HCEC 1CT (cell line): ENCODE measurements around the gene ERVFRD-1.
A peak's percentile ranks its signal among the peaks of the same experiment; 100 is the strongest.

Source experiments
- DNase-seq: peaks from one replicate; pipeline ENCODE4 v3.0.0-alpha.2; 2017

ERVFRD-1 gene

DNA sequence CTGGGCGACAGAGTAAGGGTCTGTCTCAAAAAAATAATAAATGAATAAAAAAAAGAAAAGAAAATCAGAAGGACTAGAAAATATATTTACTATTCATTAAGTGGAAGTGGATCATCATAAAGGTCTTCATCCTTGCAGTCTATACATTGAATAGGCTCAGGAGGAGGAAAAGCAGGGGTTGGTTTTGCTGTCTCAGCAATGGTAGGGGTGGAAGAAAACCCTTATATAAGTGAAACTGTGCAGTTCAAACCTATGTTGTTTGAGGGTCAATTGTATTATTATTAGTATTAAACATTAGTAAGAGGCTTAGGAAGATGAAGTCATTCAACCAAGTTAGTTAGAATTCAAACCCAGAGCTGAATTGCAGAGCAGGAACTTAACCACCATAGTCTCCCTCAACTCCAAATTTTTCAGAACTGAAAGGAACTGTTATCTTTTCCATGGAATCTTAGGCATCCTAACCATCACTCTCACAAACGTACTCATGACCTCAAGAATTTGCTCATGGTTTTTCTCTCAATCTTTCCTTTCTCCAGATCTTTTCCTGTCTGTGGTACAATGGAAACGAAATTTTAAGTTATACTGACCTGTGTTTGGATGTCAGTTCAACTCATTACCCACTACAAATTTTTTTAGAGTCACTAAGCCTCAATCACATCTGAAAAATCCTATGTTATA is 25.6 kb downstream of the ERVFRD-1 start:
- DNase-seq: no peak

DNA sequence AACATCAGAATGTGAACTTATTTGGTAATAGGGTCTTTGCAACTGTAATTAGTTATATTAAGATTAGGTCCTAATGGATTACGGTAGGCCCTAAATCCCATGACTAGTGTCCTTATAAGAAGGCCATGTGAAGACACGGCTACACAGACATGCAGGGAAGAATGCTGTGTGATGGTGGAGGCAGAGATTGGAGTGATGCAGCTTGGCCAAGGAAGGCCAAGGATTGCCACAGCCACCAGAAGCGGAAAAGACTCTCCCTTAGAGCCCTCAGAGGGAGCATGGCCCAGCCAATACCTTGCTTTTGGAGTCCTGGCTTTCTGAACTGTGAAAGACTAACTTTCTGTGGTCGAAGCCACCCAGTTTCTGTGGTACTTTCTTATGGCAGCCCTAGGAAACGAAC is 27.6 kb downstream of the ERVFRD-1 start:
- DNase-seq: no peak

DNA sequence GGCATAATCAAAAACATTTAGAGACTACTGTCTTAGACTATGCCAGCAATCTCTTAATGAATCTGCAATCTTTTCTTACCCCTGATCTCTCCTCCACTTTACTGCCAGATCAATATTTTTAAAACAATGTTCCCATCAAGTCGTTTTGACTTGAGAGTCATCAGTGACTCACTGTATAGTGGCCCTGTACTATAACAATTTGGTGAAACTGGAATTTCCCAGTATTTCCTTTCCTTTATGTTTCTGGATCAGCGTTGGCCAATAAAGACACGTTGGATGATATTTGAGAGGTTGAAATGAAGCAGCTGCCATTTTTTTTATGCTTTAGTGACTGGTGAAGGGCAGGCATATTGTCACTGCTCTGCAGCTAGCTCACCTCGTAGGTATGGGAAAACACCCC is 28.0 kb downstream of the ERVFRD-1 start:
- peak; percentile 74 for DNase-seq

DNA sequence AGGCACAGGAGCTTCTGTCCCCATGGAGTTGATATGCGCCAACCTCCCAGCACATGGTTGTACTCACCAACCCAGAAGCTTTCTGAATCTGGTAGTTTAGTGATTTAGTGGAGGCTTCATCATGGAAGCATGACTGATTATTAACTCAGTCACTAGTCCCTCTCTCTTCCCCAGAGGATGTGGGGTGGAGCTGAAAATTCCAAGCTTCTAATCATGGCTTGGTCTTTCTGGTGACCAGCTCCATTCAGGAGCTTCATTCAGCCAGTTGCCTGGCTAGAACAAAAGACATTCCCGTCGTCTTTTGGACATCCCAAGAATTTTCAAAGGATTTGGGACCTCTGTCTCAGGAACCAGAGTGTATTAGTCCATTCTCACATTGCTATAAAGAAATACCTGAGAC is 31.2 kb downstream of the ERVFRD-1 start:
- no peak for DNase-seq

DNA sequence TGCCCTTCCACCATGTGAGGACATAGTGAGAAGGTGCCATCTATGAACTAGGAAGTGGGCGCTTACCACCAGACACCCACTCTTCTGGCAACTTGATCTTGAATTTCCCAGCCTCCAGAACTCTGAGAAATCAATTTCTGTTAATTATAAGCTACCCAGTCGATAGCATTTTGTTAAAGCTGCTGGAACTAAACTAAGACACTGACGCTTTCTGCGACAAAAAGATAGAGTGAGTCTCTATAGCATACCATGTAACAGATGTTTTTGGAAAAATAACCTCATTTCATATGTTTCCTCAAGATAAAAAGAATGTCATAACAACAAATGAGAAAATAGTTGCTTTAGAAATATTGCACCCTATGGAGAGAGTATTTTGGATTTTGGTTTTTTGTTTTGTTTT is 33.3 kb downstream of the ERVFRD-1 start:
- DNase-seq: no peak

DNA sequence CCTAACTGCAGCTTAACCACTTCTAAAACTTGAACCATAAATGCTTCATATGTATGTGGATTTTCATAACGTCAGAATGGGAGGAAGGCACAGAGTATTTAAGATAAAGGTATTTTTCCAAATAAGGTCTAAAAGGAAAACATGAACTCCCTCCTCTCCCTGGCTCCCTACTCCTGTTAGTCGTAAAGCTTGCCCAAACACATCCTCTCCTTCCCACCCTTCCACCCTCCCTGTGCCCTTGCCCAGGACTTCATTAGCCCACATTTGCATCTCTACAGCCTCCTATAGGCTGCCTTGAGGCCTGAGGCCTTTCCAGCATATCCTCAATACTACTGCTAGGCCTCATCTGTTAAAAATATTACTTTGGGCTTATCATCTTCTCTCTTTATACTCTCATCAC is 35.0 kb downstream of the ERVFRD-1 start:
- DNase-seq: no peak

DNA sequence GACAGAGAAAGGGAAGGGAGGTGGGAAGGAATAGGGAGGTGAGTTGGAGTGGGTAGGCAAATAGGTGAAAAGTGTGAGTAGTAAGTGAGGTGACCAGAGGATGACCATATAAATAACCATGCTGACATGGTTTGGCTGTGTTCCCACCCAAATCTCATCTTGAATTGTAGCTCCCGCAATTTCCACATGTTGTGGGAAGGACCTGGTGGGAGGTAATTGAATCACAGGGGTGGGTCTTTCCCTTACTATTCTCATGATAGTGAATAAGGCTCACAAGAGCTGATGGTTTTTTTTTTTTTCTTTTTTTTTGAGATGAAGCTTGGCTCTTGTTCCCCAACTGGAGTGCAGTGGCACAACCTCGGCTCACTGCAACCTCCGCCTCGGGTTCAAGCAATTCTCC is 39.4 kb downstream of the ERVFRD-1 start:
- DNase-seq: no peak

DNA sequence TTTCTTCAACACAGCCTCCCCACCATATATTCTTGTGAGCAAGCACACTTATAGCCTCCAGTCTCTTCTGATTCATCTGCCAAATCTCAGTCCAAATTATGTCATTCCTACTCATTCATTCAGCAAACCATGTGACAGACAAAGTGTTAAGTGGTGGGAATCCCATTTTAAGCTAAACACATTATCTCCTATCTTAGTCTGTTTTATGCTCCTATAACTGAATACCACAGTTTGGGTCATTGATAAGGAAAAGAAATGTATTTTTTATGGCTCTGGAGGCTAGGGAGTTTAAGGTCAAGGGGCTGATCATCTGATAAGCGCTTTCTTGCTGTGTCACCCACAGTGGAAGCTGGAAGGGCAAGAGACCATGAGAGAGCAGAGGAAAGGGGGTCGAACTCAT is 41.8 kb downstream of the ERVFRD-1 start:
- DNase-seq: peak; percentile 2

DNA sequence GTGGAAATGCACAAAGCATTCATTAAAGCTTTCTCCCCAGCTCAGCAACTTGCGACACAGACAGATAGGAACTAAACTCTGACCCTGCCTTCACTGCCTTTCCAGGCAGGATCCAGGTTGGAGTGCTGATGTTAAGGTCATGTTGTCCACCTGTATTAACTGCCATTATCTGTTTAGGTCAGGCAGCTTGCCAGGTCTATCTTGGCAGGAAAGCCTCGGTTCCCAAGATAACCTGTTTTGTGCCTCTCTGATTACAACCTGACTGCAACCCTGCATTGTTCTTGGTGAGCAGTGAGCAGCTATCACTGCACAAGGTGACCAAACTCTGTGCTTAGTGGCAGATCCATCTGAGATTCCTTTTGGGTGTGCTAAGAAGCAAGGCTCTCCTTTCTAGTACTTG is 44.2 kb downstream of the ERVFRD-1 start:
- DNase-seq: no peak

DNA sequence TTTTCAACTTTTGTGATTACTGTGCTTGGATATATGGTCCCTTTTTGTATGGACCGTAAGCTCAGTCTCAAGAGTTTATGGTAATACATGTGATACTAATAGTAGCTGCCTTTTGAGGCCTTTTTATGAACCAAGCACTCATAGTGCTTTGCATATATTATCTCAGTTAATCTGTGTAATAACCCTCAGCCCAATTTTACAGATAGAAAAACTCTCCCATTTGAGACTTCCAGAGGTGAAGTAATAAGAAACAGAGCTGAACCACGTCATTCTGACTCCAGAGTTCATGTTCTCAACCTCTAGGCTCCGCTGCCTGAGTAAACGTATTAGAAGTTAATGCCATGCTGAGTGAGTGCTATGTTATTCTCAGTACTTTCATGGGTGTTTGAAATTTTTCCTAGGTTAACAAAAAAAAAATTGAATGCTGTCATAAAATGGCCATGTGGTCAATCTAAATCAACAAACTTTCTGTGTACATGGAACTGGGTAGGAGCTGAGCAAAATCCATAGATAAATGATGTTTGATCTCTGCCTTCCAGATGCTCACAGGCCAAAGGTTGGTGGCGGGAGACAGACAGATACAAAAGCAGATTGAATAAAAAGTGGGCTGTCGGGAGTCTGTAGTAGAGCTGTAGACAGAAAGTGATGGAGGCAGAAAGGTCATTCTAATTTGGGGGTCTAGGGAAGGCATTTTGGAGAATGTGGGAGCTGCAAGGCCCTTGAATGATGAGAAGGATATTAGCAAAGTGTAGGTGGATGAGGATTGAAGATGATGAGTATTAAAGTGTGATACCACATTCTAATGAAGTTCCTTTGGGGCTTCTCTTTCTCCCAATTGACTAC is 44.8 kb downstream of the ERVFRD-1 start:
- DNase-seq: no peak

DNA sequence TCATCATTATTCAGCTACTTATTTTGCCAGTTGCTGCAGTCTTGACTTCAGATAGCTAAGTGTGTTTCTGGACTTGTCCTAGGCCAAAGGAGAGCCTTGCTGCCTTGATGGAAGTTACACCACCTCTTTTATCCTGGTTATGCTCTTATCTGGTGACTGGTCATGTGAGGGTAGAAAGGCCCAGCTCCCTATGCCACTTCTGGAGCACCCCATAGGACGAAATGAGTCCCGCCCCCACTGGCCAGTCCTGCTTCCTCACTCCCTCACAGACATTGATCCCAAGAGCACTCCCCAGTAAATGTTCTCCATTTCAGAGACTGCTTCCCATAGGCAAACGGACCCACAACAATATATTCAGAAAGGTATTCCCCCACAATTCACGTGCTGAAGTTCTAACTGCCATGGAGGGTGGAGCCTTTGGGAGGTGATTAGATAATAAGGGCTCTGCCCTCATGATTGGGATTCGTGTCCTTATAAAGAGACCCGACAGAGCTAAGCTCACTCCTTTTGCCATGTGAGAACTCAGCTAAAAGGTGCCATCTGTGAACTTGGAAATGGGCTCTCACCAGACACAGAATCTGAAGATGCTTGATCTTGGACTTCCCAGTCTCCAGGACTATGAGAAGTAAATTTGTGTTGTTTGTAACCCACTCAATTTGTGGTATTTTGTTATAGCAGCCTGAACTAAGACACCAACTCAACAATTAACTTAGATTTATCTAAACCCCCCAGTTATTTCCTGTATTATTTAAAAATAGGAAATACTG is 45.9 kb downstream of the ERVFRD-1 start:
- no peak for DNase-seq

DNA sequence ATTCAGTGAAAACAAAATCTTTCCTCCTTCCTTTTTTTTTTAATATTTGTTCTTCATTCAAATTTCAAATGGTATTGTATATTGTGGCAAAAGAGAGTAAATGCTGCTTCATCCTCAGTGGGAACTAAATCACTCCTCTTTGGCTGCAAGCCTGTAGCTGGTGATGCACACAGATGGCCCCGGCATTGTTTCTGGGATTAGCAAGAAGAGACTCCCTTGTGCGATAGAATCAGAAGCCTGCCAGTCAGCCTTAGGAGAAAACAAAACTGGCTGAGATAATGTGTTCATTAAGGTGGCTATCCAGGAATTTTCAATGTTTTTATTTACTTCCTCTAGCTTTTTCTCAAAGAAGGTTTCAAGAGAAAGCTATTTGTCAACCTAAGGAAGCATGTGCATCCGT is 46.7 kb downstream of the ERVFRD-1 start:
- no peak for DNase-seq

DNA sequence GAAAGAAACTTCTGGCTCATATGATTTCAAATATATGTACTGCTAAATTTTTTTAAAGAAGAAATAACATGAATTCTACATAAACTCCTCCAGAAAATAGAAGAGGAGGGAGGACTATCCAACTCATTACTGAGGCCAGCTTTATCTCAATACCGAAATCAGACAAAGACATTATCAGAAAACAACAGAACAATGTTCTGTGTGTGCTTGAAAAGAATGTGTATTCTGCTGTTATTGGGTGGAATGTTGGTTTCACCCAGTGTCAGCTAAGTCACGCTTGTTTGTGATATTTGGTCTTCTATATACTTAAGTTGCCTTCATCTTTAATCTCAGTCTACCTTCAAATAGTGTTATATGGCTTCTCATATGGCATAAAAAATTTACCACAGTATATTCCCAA is 48.8 kb downstream of the ERVFRD-1 start:
- DNase-seq: no peak

DNA sequence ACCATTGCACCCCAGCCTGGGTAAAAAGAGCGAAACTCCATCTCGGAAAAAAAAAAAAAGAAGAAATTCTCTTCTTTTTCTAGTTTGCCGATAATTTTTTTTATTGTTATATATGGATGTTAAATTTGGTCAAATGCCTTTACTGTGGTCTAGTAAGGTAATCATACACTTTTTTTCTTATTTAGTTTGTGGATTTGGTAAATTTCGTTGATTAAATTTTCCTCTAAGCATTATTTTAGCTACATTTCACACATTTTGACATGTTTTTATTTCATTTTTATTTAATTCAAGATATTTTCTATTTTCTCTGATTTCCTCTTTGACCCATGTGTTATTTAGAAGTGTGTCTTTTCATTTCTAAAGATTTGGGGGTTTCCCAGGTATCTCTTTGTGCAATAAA is 49.4 kb downstream of the ERVFRD-1 start:
- DNase-seq: no peak

DNA sequence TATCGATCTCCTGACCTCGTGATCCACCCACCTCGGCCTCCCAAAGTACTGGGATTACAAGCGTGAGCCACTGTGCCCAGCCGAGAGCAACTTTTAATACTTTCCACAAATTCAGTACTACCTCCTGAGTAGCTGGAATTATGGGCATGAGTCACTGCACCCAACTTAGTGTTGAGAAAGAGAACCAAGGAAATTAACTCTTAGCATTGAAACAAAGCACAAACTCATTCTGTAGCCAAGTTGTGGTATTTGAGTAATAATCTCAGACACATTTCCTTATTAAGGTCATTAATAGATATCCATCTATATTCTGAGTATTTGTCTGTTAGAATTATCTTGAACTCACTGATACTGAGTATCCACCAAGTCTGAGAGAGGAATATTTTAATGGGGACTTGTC is 53.1 kb downstream of the ERVFRD-1 start:
- peak; percentile 56 for DNase-seq

DNA sequence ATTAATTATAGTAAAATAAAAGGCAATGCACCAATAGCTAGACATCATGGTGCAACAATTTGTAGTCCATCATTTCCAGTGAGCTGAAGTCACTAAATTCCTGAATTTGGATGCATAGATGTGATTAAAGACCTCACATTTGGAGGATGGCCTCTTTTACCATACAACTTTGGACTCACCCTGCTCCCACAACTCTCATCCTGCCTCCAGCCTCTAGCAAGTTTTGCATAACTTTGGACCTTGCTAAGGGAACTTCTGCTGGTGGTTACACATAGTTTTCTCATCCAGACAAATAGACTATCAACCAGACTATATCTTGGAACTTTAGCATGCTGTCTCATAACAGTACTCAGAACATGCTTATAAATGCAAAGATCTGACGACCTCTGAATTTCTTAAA is 54.7 kb downstream of the ERVFRD-1 start:
- no peak for DNase-seq

DNA sequence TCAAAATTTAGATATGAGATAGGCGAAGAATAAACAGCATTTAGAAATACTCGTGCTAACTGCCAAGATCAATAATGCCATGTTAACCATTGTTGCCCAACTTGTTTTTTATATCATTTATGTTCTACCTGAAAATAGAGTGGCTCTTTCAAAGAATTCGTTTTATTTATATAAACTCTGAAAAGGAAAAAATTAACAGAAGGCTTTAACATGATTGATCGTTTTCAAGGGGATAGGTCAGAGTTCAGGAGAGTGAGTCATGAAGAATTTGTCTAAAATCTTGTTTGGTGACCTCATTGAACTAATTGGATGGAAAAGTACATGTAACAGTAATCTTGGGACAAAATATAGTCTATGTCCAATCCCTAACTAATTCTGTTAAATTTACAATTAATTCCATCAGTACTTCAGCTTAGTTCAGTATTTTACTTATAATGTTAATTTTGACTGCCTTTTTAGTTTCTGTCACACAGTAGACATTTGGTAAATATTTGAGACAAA is 56.3 kb downstream of the ERVFRD-1 start:
- DNase-seq: peak; percentile 75

DNA sequence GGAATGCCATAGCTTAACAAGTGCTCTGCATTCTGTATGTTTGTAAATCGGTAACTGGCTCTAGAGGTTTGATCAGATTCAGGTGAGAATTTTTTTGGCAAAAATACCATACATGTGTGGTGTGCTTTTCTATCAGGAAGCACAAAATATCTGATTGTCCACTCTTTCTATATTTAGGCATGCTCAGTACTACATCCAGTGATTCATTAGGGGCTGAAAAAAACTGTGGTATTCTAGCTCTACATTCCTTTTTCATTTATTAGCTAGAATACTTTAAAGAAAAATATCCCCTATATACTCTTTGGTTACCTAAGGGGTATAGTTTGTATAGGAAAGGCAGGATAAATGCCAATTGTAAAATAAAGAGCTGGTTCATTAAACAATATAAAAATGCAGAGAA is 56.8 kb downstream of the ERVFRD-1 start:
- DNase-seq: peak; percentile 49

DNA sequence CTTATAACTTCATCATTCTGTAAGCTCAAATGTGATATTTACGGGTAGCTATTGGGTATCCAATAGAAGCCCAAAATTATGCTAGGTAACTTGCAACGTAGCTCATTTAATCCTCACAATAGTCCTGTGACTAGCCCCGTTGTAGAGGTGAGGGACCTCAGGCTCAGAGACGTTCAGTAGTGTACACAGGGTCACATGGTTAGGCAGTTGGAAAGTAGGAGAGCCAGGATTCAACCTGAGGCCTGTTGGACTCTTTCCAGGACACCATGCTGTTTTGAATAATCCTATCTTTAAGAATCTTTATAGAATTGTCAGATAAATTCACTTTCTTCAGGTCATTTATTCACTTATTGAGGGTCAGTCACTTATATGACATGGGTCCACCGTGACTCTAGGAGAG is 58.2 kb downstream of the ERVFRD-1 start:
- no peak for DNase-seq
